ENCODE data around the gene PARD6A.

The PARD6A gene

GRCh38 chr16:67666032-67666551 is 5.3 kb downstream of the PARD6A start:
- in situ Hi-C loops (cut with MboI; ENCODE audit: low sequenced_read_pairs) = no loop called here

- in situ Hi-C loops (cut with MboI; ENCODE audit: low sequenced_read_pairs) = no loop called here
These were observed 6.0 kb downstream of the PARD6A start, which contains the start of the genes C16orf86 and ENKD1 for GRCh38 chr16:67666559-67667452. Gene C16orf86, plus strand, starts transcription at chr16:67666814. Its CDS starts 157 bp downstream, at chr16:67666971. Gene ENKD1, minus strand, starts transcription at chr16:67666750. Its CDS starts 308 bp downstream, at chr16:67666442.

- in situ Hi-C loops (cut with MboI; ENCODE audit: low sequenced_read_pairs) = no loop called here
These were observed 6.7 kb downstream of the PARD6A start for GRCh38 chr16:67667453-67667816.

GRCh38 chr16:67667817-67668494 is 7.2 kb downstream of the PARD6A start:
- in situ Hi-C loops (cut with MboI; ENCODE audit: low sequenced_read_pairs) = no loop called here

- in situ Hi-C loops (cut with MboI; ENCODE audit: low sequenced_read_pairs) = no loop called here
These were observed 7.9 kb downstream of the PARD6A start for GRCh38 chr16:67668495-67669157.

GRCh38 chr16:67669499-67670101 is 8.8 kb downstream of the PARD6A start:
- in situ Hi-C loops (cut with MboI; ENCODE audit: low sequenced_read_pairs) = no loop called here

GRCh38 chr16:67672306-67672705 is 11.5 kb downstream of the PARD6A start:
- in situ Hi-C loops (cut with MboI; ENCODE audit: low sequenced_read_pairs) = no loop called here

- in situ Hi-C loops (cut with MboI; ENCODE audit: low sequenced_read_pairs) = no loop called here
These were observed 12.2 kb downstream of the PARD6A start for GRCh38 chr16:67672739-67673662.

- in situ Hi-C loops (cut with MboI; ENCODE audit: low sequenced_read_pairs) = no loop called here
These were observed 13.2 kb downstream of the PARD6A start for GRCh38 chr16:67673712-67674580.

GRCh38 chr16:67674851-67675578 is 14.3 kb downstream of the PARD6A start:
- in situ Hi-C loops (cut with MboI; ENCODE audit: low sequenced_read_pairs) = no loop called here

GRCh38 chr16:67675579-67675935 is 14.8 kb downstream of the PARD6A start:
- in situ Hi-C loops (cut with MboI; ENCODE audit: low sequenced_read_pairs) = no loop called here

- in situ Hi-C loops (cut with MboI; ENCODE audit: low sequenced_read_pairs) = no loop called here
These were observed 15.2 kb downstream of the PARD6A start for GRCh38 chr16:67675999-67676398.

- in situ Hi-C loops (cut with MboI; ENCODE audit: low sequenced_read_pairs) = no loop called here
These were observed 15.8 kb downstream of the PARD6A start for GRCh38 chr16:67676516-67676915.

- in situ Hi-C loops (cut with MboI; ENCODE audit: low sequenced_read_pairs) = no loop called here
These were observed 16.2 kb downstream of the PARD6A start for GRCh38 chr16:67676939-67677338.

GRCh38 chr16:67677712-67678111 is 17.0 kb downstream of the PARD6A start:
- in situ Hi-C loops (cut with MboI; ENCODE audit: low sequenced_read_pairs) = no loop called here

- in situ Hi-C loops (cut with MboI; ENCODE audit: low sequenced_read_pairs) = no loop called here
These were observed 17.7 kb downstream of the PARD6A start for GRCh38 chr16:67678354-67679023.

Measured in HL-60/S4 treated with phorbol 12-myristate 13-acetate at 8.2 ng/mL for 4 days and 3 days (cell line).